GM12878 (cell line): ENCODE data around the gene AFAP1. TPM values are rescaled to one million over a fixed set of nuclear protein-coding genes. Genes with fewer than 3 reads are reported as not detected.

ENCODE experiments used
- ATAC-seq: fragments of 200-7000 bp; cut with Tn5 transposase; 3 replicates; pipeline ENCODE4 v1.9.1; 2020; ENCODE audit warnings: mild to moderate bottlenecking, moderate library complexity
- BruUV-seq: library from RNA; stranded (reverse); fragments of 400-500 nt; replicated peaks from 2 replicates; lab custom pipeline; 2021; lab: Mats Ljungman, UMichigan
- CTCF ChIA-PET: fragments of 300-600 bp; sonication (Branson Sonifier 250); formaldehyde crosslinking; extraction: SDS; loops from one replicate; lab custom pipeline; 2021; ENCODE audit warnings: inconsistent platforms; lab: Yijun Ruan, JAX
- POLR2A ChIA-PET: fragments of 350-600 bp; formaldehyde crosslinking; extraction: SDS; loops from one replicate; lab custom pipeline; 2021; ENCODE audit warnings: inconsistent platforms; lab: Charles Lee
- RAD21 ChIA-PET: fragments of 300-600 bp; sonication (Branson Sonifier 250); formaldehyde crosslinking; loops from one replicate; lab custom pipeline; 2023; ENCODE audit warnings: antibody characterized with exemption; ENCODE audit not compliant: unreplicated experiment; lab: Charles Lee
- SMC1A ChIA-PET: fragments of 300-600 bp; sonication (Branson Sonifier 250); formaldehyde crosslinking; loops from one replicate; lab custom pipeline; 2023; ENCODE audit not compliant: unreplicated experiment, uncharacterized antibody; lab: Charles Lee
- DNase-seq: peaks from one replicate; pipeline ENCODE4 v3.0.0-alpha.2; 2011; ENCODE audit warnings: low read depth, low spot score
- FAIRE-seq: peaks from 3 replicates; lab custom pipeline; 2011; peaks lifted over from hg19 to GRCh38; lab: Jason Lieb, UNC
- H2AFZ ChIP-seq: 2 replicates; pipeline ENCODE4 v1.6.0; 2011; ENCODE audit warnings: low read depth, low read length, control low read depth; ENCODE audit not compliant: control insufficient read depth
- H3K27ac ChIP-seq: 2 replicates; pipeline ENCODE4 v1.5.1; 2011; ENCODE audit warnings: control low read depth; ENCODE audit not compliant: control insufficient read depth, insufficient read depth
- H3K27me3 ChIP-seq, 2 experiments: replicated peaks in 1 of 2; 2 replicates each; pipeline versions ENCODE4 v1.6.0 to v1.6.1; 2011; ENCODE audit warnings: low read length in 1 of 2; ENCODE audit not compliant: control insufficient read depth in 2 of 2, insufficient read depth in 2 of 2
- H3K36me3 ChIP-seq, 2 experiments: 2 replicates each; pipeline ENCODE4 v1.5.1; 2011; ENCODE audit warnings: low read length in 1 of 2; ENCODE audit not compliant: control insufficient read depth in 2 of 2, insufficient read depth in 2 of 2
- H3K4me1 ChIP-seq: 2 replicates; pipeline ENCODE4 v1.6.1; 2011; ENCODE audit warnings: mild to moderate bottlenecking, low read length, moderate library complexity, mixed read lengths; ENCODE audit not compliant: control insufficient read depth, insufficient read depth
- H3K4me2 ChIP-seq: 2 replicates; pipeline ENCODE4 v1.6.0; 2011; ENCODE audit warnings: control low read depth; ENCODE audit not compliant: control insufficient read depth, insufficient read depth
- H3K4me3 ChIP-seq: fragments of 200-600 bp; sonication (generic); 2 replicates; pipeline ENCODE4 v1.5.1; 2016
- H3K79me2 ChIP-seq: 2 replicates; pipeline ENCODE4 v1.6.0; 2011; ENCODE audit warnings: low read length; ENCODE audit not compliant: control insufficient read depth, insufficient read depth
- H3K9ac ChIP-seq: 2 replicates; pipeline ENCODE4 v1.8.0; 2011; ENCODE audit warnings: low read length, control low read depth, mixed read lengths; ENCODE audit not compliant: control insufficient read depth, insufficient read depth
- H3K9me3 ChIP-seq: replicated peaks from 3 replicates; pipeline ENCODE4 v1.5.1; 2011; ENCODE audit warnings: mild to moderate bottlenecking, low read length; ENCODE audit not compliant: control insufficient read depth, insufficient read depth
- H4K20me1 ChIP-seq: 2 replicates; pipeline ENCODE4 v1.6.0; 2011; ENCODE audit not compliant: control insufficient read depth, insufficient read depth
- BRCA1 ChIP-seq: IDR thresholded peaks from 2 replicates; pipeline ENCODE4 v1.6.1; 2011; ENCODE audit warnings: low read depth, low read length, improper control_type of control experiment
- CUX1 ChIP-seq: IDR thresholded peaks from 2 replicates; pipeline ENCODE4 v1.6.1; 2012; ENCODE audit warnings: improper control_type of control experiment, low read depth, low read length; ENCODE audit not compliant: insufficient replicate concordance
- ELK1 ChIP-seq: IDR thresholded peaks from 2 replicates; pipeline ENCODE4 v1.6.1; 2012; ENCODE audit warnings: low read depth, low read length, improper control_type of control experiment
- PAX8 ChIP-seq: fragments of 450-650 bp; IDR thresholded peaks from 2 replicates; pipeline ENCODE4 v1.6.1; 2017; ENCODE audit warnings: mild to moderate bottlenecking, moderate library complexity
- SIN3A ChIP-seq: IDR thresholded peaks from 2 replicates; pipeline ENCODE4 v1.6.1; 2012; ENCODE audit warnings: low read depth, low read length, improper control_type of control experiment
- SRF ChIP-seq, 2 experiments: IDR thresholded peaks; 2 replicates each; pipeline ENCODE4 v1.6.1; 2011; ENCODE audit warnings: low read depth in 2 of 2, low read length in 2 of 2, mild to moderate bottlenecking in 1 of 2, moderate library complexity in 1 of 2
- STAT3 ChIP-seq: IDR thresholded peaks from 2 replicates; pipeline ENCODE4 v1.6.1; 2011; ENCODE audit warnings: low read depth, low read length, improper control_type of control experiment
- TARDBP ChIP-seq: IDR thresholded peaks from 2 replicates; pipeline ENCODE4 v1.6.1; 2016; ENCODE audit warnings: borderline replicate concordance
- WRNIP1 ChIP-seq: IDR thresholded peaks from 2 replicates; pipeline ENCODE4 v1.6.1; 2011; ENCODE audit warnings: low read depth, low read length, improper control_type of control experiment, borderline replicate concordance
- WGBS: methylation state at CpG from one replicate; pipeline ENCODE4 v1.1.6; 2016; ENCODE audit warnings: low lambda C conversion rate; ENCODE audit not compliant: insufficient replicate concordance, insufficient coverage; ENCODE audit errors: missing lambda C conversion rate; 5-methylcytosine and 5-hydroxymethylcytosine counted together
- in situ Hi-C: fragments of 300-500 bp; cut with MboI; formaldehyde crosslinking; loops from 9 replicates; pipeline ENCODE4 v1.14.3; 2018; ENCODE audit warnings: mixed read lengths
- intact Hi-C: fragments of 100-400 bp; cut with micrococcal nuclease; formaldehyde crosslinking; loops from one replicate; pipeline ENCODE4 v1.14.2; 2022; ENCODE audit not compliant: unreplicated experiment
- polyA plus RNA-seq, 11 experiments: library from polyadenylated mRNA; depleted of rRNA in 4 of 11; unstranded in 6 of 11; stranded (reverse) in 5 of 11; fragments of >200 nt; fragmentation: Nextera tagmentation in 4 of 11; fragmentation: Illumina TruSeq in 1 of 11; extraction: Ambion mirVana in 4 of 11; extraction: Trizol in 1 of 11; gene quantifications; 1 replicate in 1 of 11; 2 replicates in 10 of 11; pipeline versions ENCODE4 v1.2.1 to v1.2.3, GENCODE V29; 2011 to 2016; ENCODE audit warnings: inconsistent platforms in 2 of 11, missing spikeins in 2 of 11, low read depth in 1 of 11
- total RNA-seq, 4 experiments: library from RNA; depleted of rRNA in 3 of 4; stranded (reverse); fragments of >200 nt in 3 of 4; fragmentation: Illumina TruSeq in 1 of 4; extraction: Trizol in 1 of 4; gene quantifications; 2 replicates each; pipeline versions ENCODE4 v1.2.1 to v1.2.3, GENCODE V29; 2013 to 2021

AFAP1 gene
- total and polyA plus RNA-seq, 10 of the 15 experiments (the other 5 are each of a cell fraction or from before 2014, with no cell fraction given) = 0.02 to 0.23 (median 0.09) TPM; not detected in 1

GRCh38 chr4:7952615-7953014 is 13.0 kb upstream of the AFAP1 start (continued):
- TF ChIP-seq CUX1 = no peak

GRCh38 chr4:7950301-7951092 is 10.8 kb upstream of the AFAP1 start:
- Histone ChIP-seq H3K36me3 (no peaks in the 10 kb centered on the region), H3K9me3 (peaks cover 2% of the 10 kb centered on the region; the same call in 2 of the 3 replicates), H3K4me2 (no peak overlapping the region), H3K4me1 (no peaks in the 10 kb centered on the region), H4K20me1 (no peaks in the 10 kb centered on the region), H3K4me3 (no peak overlapping the region), H3K27me3 (no peaks in the 10 kb centered on the region), H3K79me2 (no peaks in the 10 kb centered on the region), H3K27ac (no peak overlapping the region), H3K9ac (no peak overlapping the region), H2AFZ (no peak overlapping the region)
- POLR2A ChIA-PET = no interaction called here
- CTCF ChIA-PET = no interaction called here
- in situ Hi-C loops (no loop called here), intact Hi-C loops (no loop called here)
- no TSS peak for BruUV-seq
- SMC1A ChIA-PET = no interaction called here
- no peak for FAIRE-seq
- no peak for ATAC-seq
- DNase-seq = no peak
- WGBS = 40% methylated on average over 15 of the region's 18 CpGs
- RAD21 ChIA-PET = no interaction called here
- TF ChIP-seq TARDBP = no peak
- TF ChIP-seq BRCA1 = no peak
- no peak for TF ChIP-seq CUX1
- no peak for TF ChIP-seq ELK1
- no peak for TF ChIP-seq SIN3A
- TF ChIP-seq PAX8 = no peak
- no peak for TF ChIP-seq WRNIP1
- no peak for TF ChIP-seq SRF (IDR thresholded peaks at IDR 0.05; ENCODE audit: low read depth in 2 of 2, low read length in 2 of 2)
- no peak for TF ChIP-seq STAT3
